Upper lobe of left lung (tissue), 6 donors: ENCODE measurements around the gene ATP13A1. TPM values are rescaled to one million over a fixed set of nuclear protein-coding genes. Genes with fewer than 3 reads are reported as not detected.
A peak's percentile ranks its signal among the peaks of the same experiment; 100 is the strongest.

Experiments
- ATAC-seq, 2 donors: fragments of 200-7000 bp; cut with Tn5 transposase; one replicate each; pipeline ENCODE4 v1.9.1; 2022; ENCODE audit warnings: mild to moderate bottlenecking in 2 of 2, moderate library complexity in 2 of 2; ENCODE audit not compliant: low FRiP score in 2 of 2
- DNase-seq, 2 donors: peaks; one replicate each; pipeline ENCODE4 v3.0.0-alpha.2; 2019 to 2020
- H3K27ac ChIP-seq, 4 donors: fragments of 200-600 bp; sonication (generic); one replicate each; pipeline ENCODE4 v1.5.1; 2016 to 2019
- H3K27me3 ChIP-seq, 4 donors: fragments of 200-600 bp; sonication (generic); one replicate each; pipeline ENCODE4 v1.5.1; 2017 to 2019
- H3K36me3 ChIP-seq, 4 donors: fragments of 200-600 bp; sonication (generic); one replicate each; pipeline ENCODE4 v1.5.1; 2016 to 2019
- H3K4me1 ChIP-seq, 4 donors: fragments of 200-600 bp; sonication (generic); one replicate each; pipeline ENCODE4 v1.5.1; 2018 to 2019
- H3K4me3 ChIP-seq, 4 donors: fragments of 200-600 bp; sonication (generic); one replicate each; pipeline ENCODE4 v1.5.1; 2017 to 2019; ENCODE audit warnings: mild to moderate bottlenecking in 2 of 4, moderate library complexity in 1 of 4
- H3K9me3 ChIP-seq, 4 donors: fragments of 200-600 bp; sonication (generic); one replicate each; pipeline ENCODE4 v1.5.1; 2018 to 2019
- CTCF ChIP-seq, 6 experiments: fragments of 450-650 bp in 4 of 6; fragments of 200-600 bp in 2 of 6; sonication (generic) in 2 of 6; IDR thresholded peaks; one replicate each; pipeline ENCODE4 v1.5.1; 2016 to 2019; ENCODE audit warnings: antibody characterized with exemption in 6 of 6
- EP300 ChIP-seq, 4 donors: sonication (generic); formaldehyde crosslinking; IDR thresholded peaks; one replicate each; pipeline ENCODE4 v1.5.1; 2017; ENCODE audit warnings: antibody characterized with exemption in 4 of 4, control low read depth in 2 of 4
- POLR2A ChIP-seq, 4 donors: fragments of 450-650 bp; IDR thresholded peaks; one replicate each; pipeline ENCODE4 v1.5.1; 2016 to 2017; ENCODE audit warnings: antibody characterized with exemption in 4 of 4, mild to moderate bottlenecking in 2 of 4
- POLR2AphosphoS5 ChIP-seq, 2 donors: sonication (generic); formaldehyde crosslinking; IDR thresholded peaks; one replicate each; pipeline ENCODE4 v1.5.1; 2017; ENCODE audit warnings: antibody characterized with exemption in 2 of 2
- WGBS, 2 donors: methylation state at CpG; one replicate each; pipeline ENCODE4 v1.1.5; 2017 to 2018; 5-methylcytosine and 5-hydroxymethylcytosine counted together
- total RNA-seq, 6 donors: library from RNA; depleted of rRNA in 4 of 6; stranded (reverse); fragments of >200 nt in 4 of 6; gene quantifications; one replicate each; pipeline versions ENCODE4 v1.1.0 to v1.2.1, GENCODE V29; 2016 to 2021
- donor health status: DM: no; HTN: no; CAD: no; lungs with moderate emphysema.
- donor health status: DM: no; HTN: yes; CAD: no; lungs with severe emphysema.

ATP13A1 gene
- total RNA-seq, 6 donors from 2014 or later: 58.6 to 256 (median 97.4) TPM

- ATAC-seq (no peak), DNase-seq (no peak)
These were observed 613 bp downstream of the ATP13A1 start for GRCh38 chr19:19662871-19663255.

GRCh38 chr19:19662344-19662743 is 1.1 kb downstream of the ATP13A1 start:
- Histone ChIP-seq H3K27me3 (no peaks in the 10 kb centered on the region), H3K27ac (peak overlapping the region in 2 of 4 donors; percentile 94 to 95), H3K4me3 (peak overlapping the region in 3 of 4 donors; percentile 80 to 96 (median 95)), H3K36me3 (peaks cover 14 to 30% (median 24%) of the 10 kb centered on the region in 4 donors), H3K9me3 (no peaks in the 10 kb centered on the region), H3K4me1 (peaks cover 14 to 33% (median 22%) of the 10 kb centered on the region in 4 donors)
- DNase-seq (no peak), ATAC-seq (no peak)
- 81 to 88% methylated on average over 5 to 8 of the region's 8 CpGs for WGBS, 2 donors
- TF ChIP-seq CTCF (IDR thresholded peaks at IDR 0.05) (no peak), POLR2AphosphoS5 (IDR thresholded peaks at IDR 0.05) (no peak), POLR2A (IDR thresholded peaks at IDR 0.05) (no peak), EP300 (IDR thresholded peaks at IDR 0.05) (no peak)

More at GRCh38 chr19:19662871-19663255, 613 bp downstream of the ATP13A1 start:
- H3K4me1 ChIP-seq: peaks cover 15 to 37% (median 24%) of the 10 kb centered on the region in 4 donors
- H3K36me3 ChIP-seq: peaks cover 11 to 24% (median 19%) of the 10 kb centered on the region in 4 donors
- H3K27ac ChIP-seq: peak overlapping the region; percentile 90 to 95 (median 94)
- 10 to 11% methylated on average over 17 of the region's 17 CpGs for WGBS, 2 donors
- no peaks in the 10 kb centered on the region for H3K9me3 ChIP-seq
- H3K4me3 ChIP-seq: peak overlapping the region; percentile 80 to 100 (median 96)
- no peaks in the 10 kb centered on the region for H3K27me3 ChIP-seq
- TF ChIP-seq CTCF (IDR thresholded peaks at IDR 0.05): no peak
- no peak for TF ChIP-seq POLR2A (IDR thresholded peaks at IDR 0.05)
- TF ChIP-seq EP300 (IDR thresholded peaks at IDR 0.05): no peak

- 73 to 86% methylated on average over 18 of the region's 18 CpGs for WGBS, 2 donors
- peaks cover 14 to 33% (median 22%) of the 10 kb centered on the region in 4 donors for H3K4me1 ChIP-seq
- H3K36me3 ChIP-seq: peaks cover 17 to 35% (median 30%) of the 10 kb centered on the region in 4 donors
- no peaks in the 10 kb centered on the region for H3K27me3 ChIP-seq
- TF ChIP-seq POLR2A (IDR thresholded peaks at IDR 0.05) (no peak), CTCF (IDR thresholded peaks at IDR 0.05) (no peak), EP300 (IDR thresholded peaks at IDR 0.05) (no peak), POLR2AphosphoS5 (IDR thresholded peaks at IDR 0.05) (no peak)
- peak overlapping the region in 1 of 4 donors; percentile 96 for H3K4me3 ChIP-seq
- H3K27ac ChIP-seq: peak overlapping the region in 2 of 4 donors; percentile 26 to 94
- no peaks in the 10 kb centered on the region for H3K9me3 ChIP-seq
- ATAC-seq (no peak), DNase-seq (no peak)
These were observed 1.7 kb downstream of the ATP13A1 start for GRCh38 chr19:19661675-19662251.

GRCh38 chr19:19661141-19661674 is 2.3 kb downstream of the ATP13A1 start:
- Histone ChIP-seq H3K9me3 (no peaks in the 10 kb centered on the region), H3K4me1 (peaks cover 14 to 33% (median 22%) of the 10 kb centered on the region in 4 donors), H3K27ac (peak overlapping the region in 1 of 4 donors; percentile 26), H3K27me3 (no peaks in the 10 kb centered on the region), H3K36me3 (peaks cover 23 to 41% (median 35%) of the 10 kb centered on the region in 4 donors), H3K4me3 (no peak overlapping the region)
- WGBS, 2 donors: 89 to 93% methylated on average over 10 of the region's 10 CpGs
- ATAC-seq (no peak), DNase-seq (peak in 1 of 2 donors; percentile 49)
- TF ChIP-seq EP300 (IDR thresholded peaks at IDR 0.05) (no peak), POLR2A (IDR thresholded peaks at IDR 0.05) (no peak), CTCF (IDR thresholded peaks at IDR 0.05) (no peak), POLR2AphosphoS5 (IDR thresholded peaks at IDR 0.05) (no peak)
